ENCODE measurements around the gene VWA3A.

GRCh38 chr16:22139008-22139407, 46.7 kb downstream of the VWA3A start:
- no peak for TF ChIP-seq CTCF (IDR thresholded peaks at IDR 0.05)
- TF ChIP-seq POLR2A (IDR thresholded peaks at IDR 0.05) = no peak

Data from body of pancreas (tissue), 4 donors.